Parathyroid adenoma (tissue), 2 donors: ENCODE results near the gene TNK2.

ENCODE experiments used
- H2AFZ ChIP-seq: fragments of 300-600 bp; sonication (generic); one replicate; pipeline ENCODE4 v1.7.0; 2017; ENCODE audit warnings: antibody characterized with exemption, mild to moderate bottlenecking
- H3K27ac ChIP-seq: fragments of 300-600 bp; sonication (generic); one replicate; pipeline ENCODE4 v1.7.0; 2017
- H3K27me3 ChIP-seq: fragments of 300-600 bp; sonication (generic); one replicate; pipeline ENCODE4 v1.7.0; 2017; ENCODE audit warnings: low read length; ENCODE audit not compliant: control insufficient read depth, insufficient read depth
- H3K36me3 ChIP-seq: fragments of 300-600 bp; sonication (generic); one replicate; pipeline ENCODE4 v1.7.0; 2017; ENCODE audit warnings: low read length; ENCODE audit not compliant: control insufficient read depth, insufficient read depth
- H3K4me1 ChIP-seq: fragments of 300-600 bp; sonication (generic); one replicate; pipeline ENCODE4 v1.7.0; 2017; ENCODE audit warnings: control low read depth
- H3K4me2 ChIP-seq: fragments of 300-600 bp; sonication (generic); one replicate; pipeline ENCODE4 v1.7.0; 2017; ENCODE audit warnings: low read length
- H3K4me3 ChIP-seq: fragments of 300-600 bp; sonication (generic); one replicate; pipeline ENCODE4 v1.7.0; 2017; ENCODE audit warnings: low read depth, low read length
- H3K79me2 ChIP-seq: fragments of 300-600 bp; sonication (generic); one replicate; pipeline ENCODE4 v1.7.0; 2017; ENCODE audit warnings: control low read depth
- H3K9ac ChIP-seq: fragments of 300-600 bp; sonication (generic); one replicate; pipeline ENCODE4 v1.7.0; 2017; ENCODE audit warnings: mild to moderate bottlenecking
- H3K9me3 ChIP-seq: fragments of 300-600 bp; sonication (generic); one replicate; pipeline ENCODE4 v1.7.0; 2017; ENCODE audit warnings: low read length; ENCODE audit not compliant: control insufficient read depth
- CTCF ChIP-seq: fragments of 300-600 bp; sonication (generic); IDR thresholded peaks from one replicate; pipeline ENCODE4 v1.7.0; 2017; ENCODE audit warnings: antibody characterized with exemption, mild to moderate bottlenecking
- donor health status: primary hyperparathyroidism.

Gene TNK2

DNA sequence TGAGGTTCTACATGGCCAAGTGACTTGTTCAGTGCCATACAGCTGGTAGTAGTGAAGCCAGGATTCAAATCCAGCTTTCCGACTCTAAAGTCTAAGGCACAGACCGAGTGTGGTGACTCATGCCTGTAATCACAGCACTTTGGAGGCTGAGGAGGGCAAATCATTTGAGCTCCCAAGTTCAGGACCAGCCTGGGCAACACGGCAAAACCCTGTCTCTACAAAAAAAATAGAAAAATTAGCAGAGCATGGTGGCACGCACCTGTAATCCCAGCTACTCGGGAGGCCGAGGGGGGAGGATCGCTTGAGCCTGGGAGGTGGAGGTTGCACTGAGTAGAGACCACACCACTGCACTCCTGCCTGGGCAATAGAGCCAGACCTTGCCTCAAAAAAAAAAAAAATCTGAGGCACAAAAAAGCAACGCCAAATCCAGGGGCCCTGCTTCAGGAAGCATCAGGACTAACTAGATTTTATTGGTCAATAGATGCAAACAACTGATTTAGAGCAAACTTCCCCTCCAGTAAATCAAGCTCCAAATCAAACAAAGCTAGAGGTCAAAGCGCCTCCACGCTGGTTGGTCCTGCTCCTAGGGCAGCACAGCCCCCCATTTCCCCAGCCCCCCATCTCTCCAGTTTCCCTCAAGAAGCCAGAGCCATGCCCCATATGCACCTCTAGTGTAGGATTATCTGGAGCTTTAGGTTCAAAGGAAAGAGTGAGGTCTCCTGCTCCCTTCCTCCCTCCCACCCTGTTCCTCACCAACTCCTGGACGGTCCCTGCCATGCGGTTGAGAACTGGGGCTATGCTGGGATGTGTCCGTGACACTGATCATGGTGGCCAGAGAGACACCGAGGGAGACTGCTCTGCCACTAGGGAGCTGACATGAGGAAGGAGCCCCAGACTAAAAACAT is 2.9 kb upstream of the TNK2 start:
- H3K27ac ChIP-seq = no peak overlapping the region
- no peak overlapping the region for H3K4me3 ChIP-seq

GRCh38 chr3:195910499-195910845 is 2.1 kb upstream of the TNK2 start:
- Histone ChIP-seq H3K9me3 (no peaks in the 10 kb centered on the region), H2AFZ (no peak overlapping the region), H3K79me2 (no peaks in the 10 kb centered on the region), H3K27ac (no peak overlapping the region), H3K4me3 (no peak overlapping the region), H3K36me3 (no peaks in the 10 kb centered on the region), H3K4me1 (peaks cover 6% of the 10 kb centered on the region), H3K4me2 (no peak overlapping the region), H3K9ac (no peak overlapping the region), H3K27me3 (no peaks in the 10 kb centered on the region)
- no peak for TF ChIP-seq CTCF

More for the DNA sequence above, 2.9 kb upstream of the TNK2 start:
- Histone ChIP-seq H3K4me1 (peaks cover 6% of the 10 kb centered on the region), H2AFZ (no peak overlapping the region), H3K9ac (no peak overlapping the region), H3K27me3 (no peaks in the 10 kb centered on the region), H3K36me3 (no peaks in the 10 kb centered on the region), H3K4me2 (no peak overlapping the region), H3K9me3 (no peaks in the 10 kb centered on the region), H3K79me2 (no peaks in the 10 kb centered on the region)
- no peak for TF ChIP-seq CTCF

DNA sequence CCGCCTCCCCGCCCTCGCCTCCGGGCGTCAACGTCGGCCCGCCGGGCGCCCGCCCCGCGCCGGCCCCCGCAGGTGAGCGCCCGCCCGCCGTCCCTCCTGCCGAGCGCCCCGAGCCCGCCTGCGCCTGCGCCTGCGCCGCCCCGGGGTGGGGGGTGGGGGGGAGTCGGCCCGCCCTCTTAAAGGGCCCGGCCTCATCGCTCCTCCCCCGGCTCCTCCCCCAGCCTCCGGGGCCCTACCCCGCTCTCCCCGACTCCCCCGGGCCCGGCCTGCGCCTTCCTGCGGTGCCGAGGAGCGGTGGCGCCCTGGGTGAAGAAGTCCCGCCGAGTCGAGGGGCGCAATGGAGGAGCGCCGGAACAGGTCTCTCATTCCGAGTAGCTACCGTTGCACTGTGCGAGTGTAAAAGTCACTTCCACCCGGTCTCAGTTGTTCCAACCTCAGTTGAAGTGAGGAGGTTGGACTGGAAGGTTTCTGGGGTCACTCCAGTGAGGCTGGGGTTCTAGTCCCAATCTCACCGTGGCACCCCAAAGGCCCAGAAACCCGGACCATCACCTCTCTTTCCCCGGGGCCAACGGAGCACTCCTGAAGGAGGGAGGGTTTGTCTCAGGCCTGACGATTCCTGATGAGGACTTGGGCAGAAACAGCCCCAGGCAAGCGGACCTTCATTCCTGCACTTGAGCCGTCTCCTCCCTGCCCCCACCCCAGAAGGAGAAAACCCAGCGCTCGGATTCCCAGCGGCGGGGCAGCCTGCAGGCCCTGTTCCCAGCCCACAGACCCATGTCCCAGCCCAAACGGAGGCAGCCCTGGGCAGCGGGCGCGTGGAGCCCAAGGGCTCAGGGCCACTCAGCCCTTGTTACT is 1.5 kb upstream of the TNK2 start:
- Histone ChIP-seq H3K4me2 (peak overlapping the region; percentile 89), H3K9ac (no peak overlapping the region), H3K4me3 (peak overlapping the region; percentile 49), H3K36me3 (no peaks in the 10 kb centered on the region), H3K4me1 (peaks cover 3% of the 10 kb centered on the region), H3K27me3 (no peaks in the 10 kb centered on the region), H3K9me3 (no peaks in the 10 kb centered on the region), H2AFZ (peak overlapping the region; percentile 76), H3K79me2 (no peaks in the 10 kb centered on the region), H3K27ac (no peak overlapping the region)
- TF ChIP-seq CTCF = no peak

GRCh38 chr3:195908694-195909581 is 587 bp upstream of the TNK2 start:
- Histone ChIP-seq H3K79me2 (no peaks in the 10 kb centered on the region), H3K9me3 (no peaks in the 10 kb centered on the region), H3K27ac (no peak overlapping the region), H3K9ac (no peak overlapping the region), H3K27me3 (no peaks in the 10 kb centered on the region), H3K4me1 (no peaks in the 10 kb centered on the region), H3K36me3 (no peaks in the 10 kb centered on the region), H3K4me2 (peak overlapping the region; percentile 74), H3K4me3 (peak overlapping the region; percentile 27), H2AFZ (no peak overlapping the region)
- TF ChIP-seq CTCF = no peak
